ENCODE data around the gene SLC22A13. TPM values are rescaled to one million over a fixed set of nuclear protein-coding genes. Genes with fewer than 3 reads are reported as not detected.

The SLC22A13 gene
- total and polyA plus RNA-seq, 2 experiments from 2014 or later: 0.13 to 0.66 TPM

GRCh38 chr3:38316356-38317191 is 51.0 kb downstream of the SLC22A13 start:
- ATAC-seq (no peak), DNase-seq (ENCODE audit: low spot score) (no peak)
- no peaks in the 10 kb centered on the region; the same call in 2 of the 3 replicates for H3K9me3 Mint-ChIP-seq
- no peak for TF ChIP-seq CTCF (conservative IDR thresholded peaks at IDR 0.05; ENCODE audit: low read depth in 2 of 2)
- TF ChIP-seq JUNB (IDR thresholded peaks at IDR 0.05; ENCODE audit: unreplicated experiment): no peak
- no peak for TF ChIP-seq ZNF462 (CRISPR knock-in tag; IDR thresholded peaks at IDR 0.05)
- no peak for TF ChIP-seq ZNF331 (CRISPR knock-in tag; IDR thresholded peaks at IDR 0.05; ENCODE audit: low read depth)
- no peak for TF ChIP-seq CREB1 (CRISPR knock-in tag; IDR thresholded peaks at IDR 0.05; ENCODE audit: low read depth)
- no peak for TF ChIP-seq STAT1 (IDR thresholded peaks at IDR 0.05; ENCODE audit: unreplicated experiment)
- no peak for TF ChIP-seq POLR2AphosphoS5 (IDR thresholded peaks at IDR 0.05; ENCODE audit: low read depth)
- TF ChIP-seq EZH2phosphoT487 (IDR thresholded peaks at IDR 0.05; ENCODE audit: unreplicated experiment): no peak
- no peak for TF ChIP-seq REST (IDR thresholded peaks at IDR 0.05; ENCODE audit: unreplicated experiment)
- H3K4me2 ChIP-seq: no peak overlapping the region
- no peak overlapping the region for H2AFZ ChIP-seq
- H3K4me1 ChIP-seq (ENCODE audit: insufficient read depth): no peaks in the 10 kb centered on the region
- no peaks in the 10 kb centered on the region for H3F3A ChIP-seq (replicated peaks; ENCODE audit: low read depth)
- no peak overlapping the region for H3K27ac Mint-ChIP-seq
- H3K36me3 ChIP-seq (ENCODE audit: insufficient read depth): no peaks in the 10 kb centered on the region
- H3K79me2 ChIP-seq (replicated peaks; ENCODE audit: insufficient read depth): no peaks in the 10 kb centered on the region
- no peaks in the 10 kb centered on the region for H4K20me1 ChIP-seq (replicated peaks; ENCODE audit: insufficient read depth)
- H3K27ac ChIP-seq (ENCODE audit: low read depth): no peak overlapping the region
- no peak overlapping the region for H3K4me3 Mint-ChIP-seq
- H3K27me3 Mint-ChIP-seq (ENCODE audit: insufficient read depth, low read depth, poor library complexity): peaks cover 13% of the 10 kb centered on the region
- peaks cover 9% of the 10 kb centered on the region; the same call in 2 of the 3 replicates for H3K4me1 Mint-ChIP-seq
- no peaks in the 10 kb centered on the region; the same call in 2 of the 3 replicates for H3K36me3 Mint-ChIP-seq (ENCODE audit: low read depth)
- 0 out of 2 replicates have a peak, but pooled peaks cover 3% of the 10 kb centered on the region for H3K9me2 ChIP-seq (ENCODE audit: insufficient read depth)
- H3K4me3 ChIP-seq: no peak overlapping the region
- no peaks in the 10 kb centered on the region for H3K27me3 ChIP-seq (ENCODE audit: insufficient read depth)
